IgD-negative memory B cell (primary cell): ENCODE measurements around the gene TNK1. TPM values are rescaled to one million over a fixed set of nuclear protein-coding genes. Genes with fewer than 3 reads are reported as not detected.
"Not testable (repeated sequence)": the region's sequence is repeated elsewhere in the genome, so short reads cannot be mapped to it uniquely, and the experiment has no call there.

ENCODE experiments used
- H3K27ac Mint-ChIP-seq, 3 donors: one replicate each; pipeline ENCODE4 v1.8.0; 2020 to 2022; ENCODE audit warnings: mild to moderate bottlenecking in 3 of 3, mixed read lengths in 3 of 3, moderate library complexity in 1 of 3
- H3K27me3 Mint-ChIP-seq: one replicate; pipeline ENCODE4 v1.8.0; 2021; ENCODE audit warnings: mixed read lengths
- H3K36me3 Mint-ChIP-seq: one replicate; pipeline ENCODE4 v1.8.0; 2020; ENCODE audit warnings: mild to moderate bottlenecking, mixed read lengths
- H3K4me1 Mint-ChIP-seq, 3 donors: one replicate each; pipeline ENCODE4 v1.8.0; 2020 to 2022; ENCODE audit warnings: mixed read lengths in 3 of 3, mild to moderate bottlenecking in 1 of 3
- H3K4me3 Mint-ChIP-seq, 4 donors: one replicate each; pipeline ENCODE4 v1.8.0; 2020 to 2022; ENCODE audit warnings: mild to moderate bottlenecking in 4 of 4, mixed read lengths in 4 of 4, moderate library complexity in 3 of 4
- H3K9me3 Mint-ChIP-seq, 3 donors: one replicate each; pipeline ENCODE4 v1.8.0; 2020 to 2021; ENCODE audit warnings: mixed read lengths in 3 of 3, mild to moderate bottlenecking in 1 of 3
- polyA plus RNA-seq: library from polyadenylated mRNA; unstranded; fragments of 300-500 nt; fragmentation: Illumina TruSeq; gene quantifications from one replicate; pipeline ENCODE4 v1.2.3, GENCODE V29; 2021

TNK1 gene
- 4.4 TPM for polyA plus RNA-seq

GRCh38 chr17:7380855-7381683 lies at the start of gene TNK1:
TSS of gene TNK1 (plus strand) at chr17:7381089. CDS start at chr17:7382927, 1,838 bp downstream.
- Mint-ChIP-seq H3K4me3 (peak within 1 kb of the TSS in 2 of 4 donors; percentile 46 to 74), H3K9me3 (peaks cover 0 to 5% (median 3%) of the 10 kb centered on the region in 3 donors), H3K27ac (peak within 1 kb of the TSS in 1 of 3 donors; percentile 23), H3K4me1 (peaks cover 5 to 9% (median 8%) of the 10 kb centered on the region in 3 donors), H3K27me3 (peaks cover 33% of the 10 kb centered on the region), H3K36me3 (peaks cover 1% of the 10 kb centered on the region)

GRCh38 chr17:7332111-7332510 lies 48.8 kb upstream of the TNK1 start:
- no peaks in the 10 kb centered on the region for H3K27me3 Mint-ChIP-seq
- H3K4me3 Mint-ChIP-seq, result peak overlapping the region; percentile 66 to 86 (median 76)
- no peaks in the 10 kb centered on the region for H3K9me3 Mint-ChIP-seq
- peak overlapping the region; percentile 87 to 94 (median 90) for H3K27ac Mint-ChIP-seq
- H3K36me3 Mint-ChIP-seq, result no peaks in the 10 kb centered on the region
- H3K4me1 Mint-ChIP-seq, result peaks cover 33 to 40% (median 37%) of the 10 kb centered on the region in 3 donors

GRCh38 chr17:7332600-7333069 lies 48.3 kb upstream of the TNK1 start:
- H3K4me1 Mint-ChIP-seq, result peaks cover 35 to 45% (median 40%) of the 10 kb centered on the region in 3 donors
- H3K36me3 Mint-ChIP-seq, H3K27me3 Mint-ChIP-seq, H3K9me3 Mint-ChIP-seq: not testable (repeated sequence)
- peak overlapping the region; percentile 87 to 94 (median 90) for H3K27ac Mint-ChIP-seq
- H3K4me3 Mint-ChIP-seq, result peak overlapping the region; percentile 66 to 86 (median 76)

- peak overlapping the region in 3 of 4 donors; percentile 82 to 96 (median 85) for H3K4me3 Mint-ChIP-seq
- H3K36me3 Mint-ChIP-seq, result no peaks in the 10 kb centered on the region
- no peaks in the 10 kb centered on the region for H3K27me3 Mint-ChIP-seq
- no peaks in the 10 kb centered on the region for H3K9me3 Mint-ChIP-seq
- peak overlapping the region in 2 of 3 donors; percentile 23 to 75 for H3K27ac Mint-ChIP-seq
- H3K4me1 Mint-ChIP-seq, result peaks cover 27 to 40% (median 28%) of the 10 kb centered on the region in 3 donors
Measured at GRCh38 chr17:7334938-7335538, 45.9 kb upstream of the TNK1 start.

- peak overlapping the region; percentile 82 to 96 (median 90) for H3K4me3 Mint-ChIP-seq
- H3K27ac Mint-ChIP-seq, result peak overlapping the region; percentile 75 to 95 (median 89)
- H3K36me3 Mint-ChIP-seq, H3K9me3 Mint-ChIP-seq, H3K27me3 Mint-ChIP-seq: not testable (repeated sequence)
- H3K4me1 Mint-ChIP-seq, result peaks cover 25 to 42% (median 29%) of the 10 kb centered on the region in 3 donors
Measured at GRCh38 chr17:7335765-7336164, 45.1 kb upstream of the TNK1 start.

GRCh38 chr17:7336240-7337175 lies 44.4 kb upstream of the TNK1 start, which contains the start of gene ACAP1:
TSS of gene ACAP1 (plus strand) at chr17:7336529. CDS start at chr17:7336735, 206 bp downstream.
- peak within 1 kb of the TSS; percentile 75 to 95 (median 89) for H3K27ac Mint-ChIP-seq
- H3K27me3 Mint-ChIP-seq, result no peaks in the 10 kb centered on the region
- peak within 1 kb of the TSS; percentile 82 to 96 (median 90) for H3K4me3 Mint-ChIP-seq
- H3K9me3 Mint-ChIP-seq, result no peaks in the 10 kb centered on the region
- H3K4me1 Mint-ChIP-seq, result peaks cover 25 to 43% (median 29%) of the 10 kb centered on the region in 3 donors
- no peaks in the 10 kb centered on the region for H3K36me3 Mint-ChIP-seq

- Mint-ChIP-seq H3K4me1 (peaks cover 21 to 38% (median 22%) of the 10 kb centered on the region in 3 donors), H3K4me3 (peak overlapping the region; percentile 82 to 96 (median 90)), H3K27ac (peak overlapping the region; percentile 75 to 89 (median 88))
- not testable (repeated sequence) for H3K27me3 Mint-ChIP-seq, H3K9me3 Mint-ChIP-seq, H3K36me3 Mint-ChIP-seq
Measured at GRCh38 chr17:7337600-7337999, 43.3 kb upstream of the TNK1 start.

- Mint-ChIP-seq H3K27ac (peak overlapping the region in 2 of 3 donors; percentile 41 to 57), H3K4me3 (no peak overlapping the region), H3K27me3 (no peaks in the 10 kb centered on the region), H3K9me3 (no peaks in the 10 kb centered on the region), H3K4me1 (peaks cover 13 to 28% (median 18%) of the 10 kb centered on the region in 3 donors), H3K36me3 (no peaks in the 10 kb centered on the region)
Measured at GRCh38 chr17:7340179-7340578, 40.7 kb upstream of the TNK1 start.

- no peak overlapping the region for H3K27ac Mint-ChIP-seq
- peaks cover 13 to 19% (median 14%) of the 10 kb centered on the region in 3 donors for H3K4me1 Mint-ChIP-seq
- H3K27me3 Mint-ChIP-seq, result no peaks in the 10 kb centered on the region
- no peak overlapping the region for H3K4me3 Mint-ChIP-seq
- no peaks in the 10 kb centered on the region for H3K9me3 Mint-ChIP-seq
- H3K36me3 Mint-ChIP-seq, result no peaks in the 10 kb centered on the region
Measured at GRCh38 chr17:7341842-7342241, 39.0 kb upstream of the TNK1 start.

GRCh38 chr17:7343250-7343649 lies 37.6 kb upstream of the TNK1 start:
- H3K9me3 Mint-ChIP-seq, result no peaks in the 10 kb centered on the region
- H3K4me1 Mint-ChIP-seq, result peaks cover 4 to 10% (median 10%) of the 10 kb centered on the region in 3 donors
- H3K27me3 Mint-ChIP-seq, result no peaks in the 10 kb centered on the region
- H3K4me3 Mint-ChIP-seq, result no peak overlapping the region
- peak overlapping the region in 1 of 3 donors; percentile 65 for H3K27ac Mint-ChIP-seq
- H3K36me3 Mint-ChIP-seq, result no peaks in the 10 kb centered on the region

- no peaks in the 10 kb centered on the region for H3K27me3 Mint-ChIP-seq
- H3K9me3 Mint-ChIP-seq, result no peaks in the 10 kb centered on the region
- no peak overlapping the region for H3K27ac Mint-ChIP-seq
- no peaks in the 10 kb centered on the region for H3K36me3 Mint-ChIP-seq
- H3K4me1 Mint-ChIP-seq, result peaks cover 7 to 15% (median 10%) of the 10 kb centered on the region in 3 donors
- H3K4me3 Mint-ChIP-seq, result no peak overlapping the region
Measured at GRCh38 chr17:7346761-7347614, 33.9 kb upstream of the TNK1 start.

- H3K9me3 Mint-ChIP-seq, result no peaks in the 10 kb centered on the region
- H3K27ac Mint-ChIP-seq, result peak overlapping the region in 1 of 3 donors; percentile 16
- no peaks in the 10 kb centered on the region for H3K36me3 Mint-ChIP-seq
- no peak overlapping the region for H3K4me3 Mint-ChIP-seq
- no peaks in the 10 kb centered on the region for H3K27me3 Mint-ChIP-seq
- H3K4me1 Mint-ChIP-seq, result peaks cover 13 to 15% (median 15%) of the 10 kb centered on the region in 3 donors
Measured at GRCh38 chr17:7347630-7348477, 33.0 kb upstream of the TNK1 start.
